Neural cell (in vitro differentiated cells): Measurements from ENCODE around the gene CDRT4.

ENCODE experiments used
- EZH2 ChIP-seq: fragments of 200-600, 300-800 bp; shearing (Covaris generic), sonication (generic); IDR thresholded peaks from 2 replicates; pipeline ENCODE4 v1.6.1; 2014; ENCODE audit warnings: antibody characterized with exemption, low read length, borderline replicate concordance, mild to moderate bottlenecking; ENCODE audit not compliant: insufficient read depth, poor library complexity, severe bottlenecking
- MXI1 ChIP-seq: fragments of 450-650 bp; conservative IDR thresholded peaks from 2 replicates; pipeline ENCODE4 v1.6.1; 2014; ENCODE audit warnings: antibody characterized with exemption, mild to moderate bottlenecking; ENCODE audit not compliant: poor library complexity, severe bottlenecking
- POLR2AphosphoS5 ChIP-seq: IDR thresholded peaks from 2 replicates; pipeline ENCODE4 v1.6.1; 2012
- RAD21 ChIP-seq: fragments of 450-650 bp; conservative IDR thresholded peaks from 2 replicates; pipeline ENCODE4 v1.6.1; 2014; ENCODE audit warnings: antibody characterized with exemption, mild to moderate bottlenecking, moderate library complexity
- TF ChIP-seq, protein P1 (sequence below): fragments of 450-650 bp; IDR thresholded peaks from 2 replicates; pipeline ENCODE4 v1.5.1; 2014; ENCODE audit warnings: antibody characterized with exemption, mild to moderate bottlenecking, moderate library complexity; ENCODE audit not compliant: poor library complexity, severe bottlenecking
- TF ChIP-seq, protein P2 (sequence below): IDR thresholded peaks from 2 replicates; pipeline ENCODE4 v1.6.1; 2012; ENCODE audit warnings: borderline replicate concordance

DNA sequence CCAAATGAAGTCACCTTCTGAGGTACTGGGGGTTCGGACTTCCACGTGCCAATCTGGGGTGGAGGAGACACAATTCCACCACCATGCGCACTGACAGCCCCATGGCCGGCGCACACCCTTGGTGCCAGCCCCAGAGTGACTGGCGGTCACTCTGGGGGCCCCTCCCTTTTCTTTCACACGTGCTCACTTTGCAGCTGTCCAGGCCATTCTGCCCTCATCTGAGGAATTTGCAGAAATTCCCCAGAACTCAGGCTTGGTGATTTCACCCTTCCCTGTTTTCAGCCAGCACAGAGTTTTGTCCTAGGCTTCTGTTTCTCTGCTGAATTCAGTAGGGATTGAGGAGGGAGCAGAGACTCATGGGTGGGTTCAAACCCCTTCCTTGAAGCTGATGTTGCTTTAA lies 54.8 kb downstream of the CDRT4 start:
- TF ChIP-seq, protein P1, sequence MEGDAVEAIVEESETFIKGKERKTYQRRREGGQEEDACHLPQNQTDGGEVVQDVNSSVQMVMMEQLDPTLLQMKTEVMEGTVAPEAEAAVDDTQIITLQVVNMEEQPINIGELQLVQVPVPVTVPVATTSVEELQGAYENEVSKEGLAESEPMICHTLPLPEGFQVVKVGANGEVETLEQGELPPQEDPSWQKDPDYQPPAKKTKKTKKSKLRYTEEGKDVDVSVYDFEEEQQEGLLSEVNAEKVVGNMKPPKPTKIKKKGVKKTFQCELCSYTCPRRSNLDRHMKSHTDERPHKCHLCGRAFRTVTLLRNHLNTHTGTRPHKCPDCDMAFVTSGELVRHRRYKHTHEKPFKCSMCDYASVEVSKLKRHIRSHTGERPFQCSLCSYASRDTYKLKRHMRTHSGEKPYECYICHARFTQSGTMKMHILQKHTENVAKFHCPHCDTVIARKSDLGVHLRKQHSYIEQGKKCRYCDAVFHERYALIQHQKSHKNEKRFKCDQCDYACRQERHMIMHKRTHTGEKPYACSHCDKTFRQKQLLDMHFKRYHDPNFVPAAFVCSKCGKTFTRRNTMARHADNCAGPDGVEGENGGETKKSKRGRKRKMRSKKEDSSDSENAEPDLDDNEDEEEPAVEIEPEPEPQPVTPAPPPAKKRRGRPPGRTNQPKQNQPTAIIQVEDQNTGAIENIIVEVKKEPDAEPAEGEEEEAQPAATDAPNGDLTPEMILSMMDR, result no peak
- no peak for TF ChIP-seq EZH2
- no peak for TF ChIP-seq POLR2AphosphoS5
- TF ChIP-seq, protein P2, sequence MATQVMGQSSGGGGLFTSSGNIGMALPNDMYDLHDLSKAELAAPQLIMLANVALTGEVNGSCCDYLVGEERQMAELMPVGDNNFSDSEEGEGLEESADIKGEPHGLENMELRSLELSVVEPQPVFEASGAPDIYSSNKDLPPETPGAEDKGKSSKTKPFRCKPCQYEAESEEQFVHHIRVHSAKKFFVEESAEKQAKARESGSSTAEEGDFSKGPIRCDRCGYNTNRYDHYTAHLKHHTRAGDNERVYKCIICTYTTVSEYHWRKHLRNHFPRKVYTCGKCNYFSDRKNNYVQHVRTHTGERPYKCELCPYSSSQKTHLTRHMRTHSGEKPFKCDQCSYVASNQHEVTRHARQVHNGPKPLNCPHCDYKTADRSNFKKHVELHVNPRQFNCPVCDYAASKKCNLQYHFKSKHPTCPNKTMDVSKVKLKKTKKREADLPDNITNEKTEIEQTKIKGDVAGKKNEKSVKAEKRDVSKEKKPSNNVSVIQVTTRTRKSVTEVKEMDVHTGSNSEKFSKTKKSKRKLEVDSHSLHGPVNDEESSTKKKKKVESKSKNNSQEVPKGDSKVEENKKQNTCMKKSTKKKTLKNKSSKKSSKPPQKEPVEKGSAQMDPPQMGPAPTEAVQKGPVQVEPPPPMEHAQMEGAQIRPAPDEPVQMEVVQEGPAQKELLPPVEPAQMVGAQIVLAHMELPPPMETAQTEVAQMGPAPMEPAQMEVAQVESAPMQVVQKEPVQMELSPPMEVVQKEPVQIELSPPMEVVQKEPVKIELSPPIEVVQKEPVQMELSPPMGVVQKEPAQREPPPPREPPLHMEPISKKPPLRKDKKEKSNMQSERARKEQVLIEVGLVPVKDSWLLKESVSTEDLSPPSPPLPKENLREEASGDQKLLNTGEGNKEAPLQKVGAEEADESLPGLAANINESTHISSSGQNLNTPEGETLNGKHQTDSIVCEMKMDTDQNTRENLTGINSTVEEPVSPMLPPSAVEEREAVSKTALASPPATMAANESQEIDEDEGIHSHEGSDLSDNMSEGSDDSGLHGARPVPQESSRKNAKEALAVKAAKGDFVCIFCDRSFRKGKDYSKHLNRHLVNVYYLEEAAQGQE, result no peak
- no peak for TF ChIP-seq RAD21
- TF ChIP-seq MXI1, result no peak
